Measurements from ENCODE around the gene RAP1A. TPM values are rescaled to one million over a fixed set of nuclear protein-coding genes. Genes with fewer than 3 reads are reported as not detected.

Gene RAP1A
- polyA plus RNA-seq, 1 donor (not counting 4 experiments of a cell fraction or from before 2014, with no cell fraction given) = 70.3 TPM

GRCh38 chr1:111598544-111598943, 21.0 kb upstream of the RAP1A start:
- DNase-seq (ENCODE audit: low read depth, low spot score) = no peak
- no peak for FAIRE-seq
- H3K4me1 ChIP-seq (ENCODE audit: control insufficient read depth, extremely low read depth, insufficient read depth, low read length) = peaks cover 2% of the 10 kb centered on the region

DNA sequence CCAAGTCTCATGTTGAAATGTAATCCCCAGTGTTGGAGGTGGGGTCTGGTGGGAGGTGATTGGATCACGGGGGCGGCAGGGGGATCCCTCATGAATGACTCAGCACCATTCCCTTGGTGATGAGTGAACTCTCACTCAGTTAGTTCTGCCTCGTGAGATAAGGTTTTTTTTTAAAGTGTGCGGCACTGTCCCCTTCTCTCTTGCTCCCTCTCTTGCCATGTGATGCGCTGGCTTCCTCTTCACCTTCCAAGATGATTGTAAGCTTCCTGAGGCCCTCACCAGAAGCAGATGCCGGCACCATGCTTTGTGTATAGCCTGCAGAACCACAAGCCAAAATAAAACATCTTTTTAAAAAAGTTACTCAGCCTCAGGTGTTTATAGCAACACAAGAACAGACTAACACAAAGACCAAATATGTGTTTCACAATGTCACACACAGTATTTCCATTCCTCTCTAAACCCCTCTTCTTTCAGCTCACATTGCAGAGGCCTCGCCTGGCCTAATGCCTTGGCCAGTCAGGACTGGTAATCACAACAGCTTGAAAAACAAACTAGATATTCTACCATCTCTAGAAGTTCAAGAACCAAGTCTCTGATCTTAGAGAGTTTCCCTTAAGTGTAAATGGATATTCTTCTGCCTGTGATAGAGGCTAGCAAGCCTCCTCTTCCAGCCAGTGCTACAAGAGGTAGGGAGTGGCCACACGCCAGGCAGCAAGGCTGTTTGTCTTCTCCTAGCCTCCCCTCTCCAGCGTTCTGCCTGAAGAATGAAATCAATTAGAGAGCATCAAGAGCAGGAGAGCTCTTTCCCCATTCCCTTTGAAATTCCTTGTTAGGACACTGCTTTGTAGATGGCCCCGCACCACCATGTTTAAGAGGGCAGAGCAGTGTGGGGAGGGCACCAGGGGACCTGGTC, 19.6 kb upstream of the RAP1A start:
- H3K9me1 ChIP-seq (ENCODE audit: control insufficient read depth, extremely low read depth, insufficient read depth, low read length) = no peaks in the 10 kb centered on the region
- no peaks in the 10 kb centered on the region for H3K27me3 ChIP-seq (ENCODE audit: control insufficient read depth, extremely low read depth, insufficient read depth, low read length)
- no peaks in the 10 kb centered on the region for H3K79me2 ChIP-seq (ENCODE audit: control insufficient read depth, insufficient read depth, low read length)
- H3K4me1 ChIP-seq (ENCODE audit: control insufficient read depth, extremely low read depth, insufficient read depth, low read length) = peaks cover 14% of the 10 kb centered on the region
- no peaks in the 10 kb centered on the region for H3K9me3 ChIP-seq (ENCODE audit: control insufficient read depth, low read depth, low read length)
- no peaks in the 10 kb centered on the region for H3K36me3 ChIP-seq (ENCODE audit: control insufficient read depth in 2 of 2, extremely low read depth in 1 of 2, insufficient read depth in 2 of 2, low read length in 2 of 2)
- dilution Hi-C loops (cut with MboI; ENCODE audit: extremely low pct_ligation_motif_present, low sequenced_read_pairs) = no loop called here
- no peak overlapping the region for H2AFZ ChIP-seq (ENCODE audit: control insufficient read depth, low read length)
- FAIRE-seq (no peak), DNase-seq (ENCODE audit: low read depth, low spot score) (no peak)
- TF ChIP-seq, protein P1, sequence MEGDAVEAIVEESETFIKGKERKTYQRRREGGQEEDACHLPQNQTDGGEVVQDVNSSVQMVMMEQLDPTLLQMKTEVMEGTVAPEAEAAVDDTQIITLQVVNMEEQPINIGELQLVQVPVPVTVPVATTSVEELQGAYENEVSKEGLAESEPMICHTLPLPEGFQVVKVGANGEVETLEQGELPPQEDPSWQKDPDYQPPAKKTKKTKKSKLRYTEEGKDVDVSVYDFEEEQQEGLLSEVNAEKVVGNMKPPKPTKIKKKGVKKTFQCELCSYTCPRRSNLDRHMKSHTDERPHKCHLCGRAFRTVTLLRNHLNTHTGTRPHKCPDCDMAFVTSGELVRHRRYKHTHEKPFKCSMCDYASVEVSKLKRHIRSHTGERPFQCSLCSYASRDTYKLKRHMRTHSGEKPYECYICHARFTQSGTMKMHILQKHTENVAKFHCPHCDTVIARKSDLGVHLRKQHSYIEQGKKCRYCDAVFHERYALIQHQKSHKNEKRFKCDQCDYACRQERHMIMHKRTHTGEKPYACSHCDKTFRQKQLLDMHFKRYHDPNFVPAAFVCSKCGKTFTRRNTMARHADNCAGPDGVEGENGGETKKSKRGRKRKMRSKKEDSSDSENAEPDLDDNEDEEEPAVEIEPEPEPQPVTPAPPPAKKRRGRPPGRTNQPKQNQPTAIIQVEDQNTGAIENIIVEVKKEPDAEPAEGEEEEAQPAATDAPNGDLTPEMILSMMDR (optimal IDR thresholded peaks at IDR 0.05 in 1 of 3, IDR thresholded peaks at IDR 0.05 in 1 of 3, conservative IDR thresholded peaks at IDR 0.05 in 1 of 3; ENCODE audit: extremely low read depth in 1 of 3, insufficient read depth in 2 of 3, low read length in 3 of 3) = no peak
- no peak for TF ChIP-seq EZH2 (IDR thresholded peaks at IDR 0.05; ENCODE audit: low read length)
- H3K4me3 ChIP-seq (ENCODE audit: control insufficient read depth in 2 of 3, extremely low read depth in 1 of 3, insufficient read depth in 2 of 3, low read depth in 1 of 3, low read length in 3 of 3) = no peak overlapping the region
- H4K20me1 ChIP-seq (ENCODE audit: control insufficient read depth, extremely low read depth, insufficient read depth, low read length) = no peaks in the 10 kb centered on the region
- no peak overlapping the region for H3K9ac ChIP-seq (ENCODE audit: control insufficient read depth, extremely low read depth, insufficient read depth, low read length)
- H3K4me2 ChIP-seq (ENCODE audit: control insufficient read depth, extremely low read depth, insufficient read depth, low read depth, low read length) = no peak overlapping the region
- H3K27ac ChIP-seq (ENCODE audit: control insufficient read depth, insufficient read depth, low read length) = no peak overlapping the region

More at GRCh38 chr1:111598544-111598943, 21.0 kb upstream of the RAP1A start:
- Histone ChIP-seq H3K4me3 (ENCODE audit: control insufficient read depth in 2 of 3, extremely low read depth in 1 of 3, insufficient read depth in 2 of 3, low read depth in 1 of 3, low read length in 3 of 3) (no peak overlapping the region), H3K4me2 (ENCODE audit: control insufficient read depth, extremely low read depth, insufficient read depth, low read depth, low read length) (no peak overlapping the region), H3K27me3 (ENCODE audit: control insufficient read depth, extremely low read depth, insufficient read depth, low read length) (no peaks in the 10 kb centered on the region), H3K9ac (ENCODE audit: control insufficient read depth, extremely low read depth, insufficient read depth, low read length) (no peak overlapping the region), H3K36me3 (ENCODE audit: control insufficient read depth in 2 of 2, extremely low read depth in 1 of 2, insufficient read depth in 2 of 2, low read length in 2 of 2) (no peaks in the 10 kb centered on the region), H3K9me3 (ENCODE audit: control insufficient read depth, low read depth, low read length) (no peaks in the 10 kb centered on the region), H3K79me2 (ENCODE audit: control insufficient read depth, insufficient read depth, low read length) (no peaks in the 10 kb centered on the region), H3K9me1 (ENCODE audit: control insufficient read depth, extremely low read depth, insufficient read depth, low read length) (no peaks in the 10 kb centered on the region), H2AFZ (ENCODE audit: control insufficient read depth, low read length) (no peak overlapping the region), H4K20me1 (ENCODE audit: control insufficient read depth, extremely low read depth, insufficient read depth, low read length) (no peaks in the 10 kb centered on the region), H3K27ac (ENCODE audit: control insufficient read depth, insufficient read depth, low read length) (no peak overlapping the region)
- dilution Hi-C loops (cut with MboI; ENCODE audit: extremely low pct_ligation_motif_present, low sequenced_read_pairs) = no loop called here
- TF ChIP-seq EZH2 (IDR thresholded peaks at IDR 0.05; ENCODE audit: low read length) = no peak
- TF ChIP-seq, protein P1 (optimal IDR thresholded peaks at IDR 0.05 in 1 of 3, IDR thresholded peaks at IDR 0.05 in 1 of 3, conservative IDR thresholded peaks at IDR 0.05 in 1 of 3; ENCODE audit: extremely low read depth in 1 of 3, insufficient read depth in 2 of 3, low read length in 3 of 3) = no peak
